ENCODE results near the gene RNF213. TPM values are rescaled to one million over a fixed set of nuclear protein-coding genes. Genes with fewer than 3 reads are reported as not detected.

RNF213 gene
- total RNA-seq, 1 experiment from 2014 or later: 179 TPM

- Histone ChIP-seq H4K20me1 (ENCODE audit: insufficient read depth) (no peaks in the 10 kb centered on the region; the same call in 1 of the 2 replicates), H3K4me1 (replicated peaks; ENCODE audit: insufficient read depth) (no peaks in the 10 kb centered on the region), H3K9me3 (ENCODE audit: insufficient read depth, low read depth) (no peaks in the 10 kb centered on the region), H3K4me2 (no peak overlapping the region), H3K36me3 (ENCODE audit: low read depth) (no peaks in the 10 kb centered on the region), H3K4me3 (no peak overlapping the region), H3K27me3 (ENCODE audit: insufficient read depth, low read depth) (no peaks in the 10 kb centered on the region), H3K79me2 (ENCODE audit: low read depth) (no peaks in the 10 kb centered on the region), H2AFZ (no peak overlapping the region), H3K9me2 (ENCODE audit: insufficient read depth) (no peaks in the 10 kb centered on the region), H3F3A (ENCODE audit: insufficient read depth, low read depth) (no peaks in the 10 kb centered on the region), H3K27ac (no peak overlapping the region)
- ChIA-PET CTCF (no interaction called here), POLR2A (ENCODE audit: unreplicated experiment) (no interaction called here)
- intact Hi-C loops (cut with micrococcal nuclease; ENCODE audit: unreplicated experiment): no loop called here
- DNase-seq: no peak
- TF ChIP-seq CTCF (conservative IDR thresholded peaks at IDR 0.05): no peak
- BruUV-seq (replicated peaks): no TSS peak
These were observed 120.8 kb downstream of the RNF213 start for GRCh38 chr17:80381416-80381923.

- H3K36me3 ChIP-seq (ENCODE audit: low read depth): no peaks in the 10 kb centered on the region
- no peaks in the 10 kb centered on the region for H3K9me3 ChIP-seq (ENCODE audit: insufficient read depth, low read depth)
- intact Hi-C loops (cut with micrococcal nuclease; ENCODE audit: unreplicated experiment): no loop called here
- no peak for DNase-seq
- no peak overlapping the region for H3K4me2 ChIP-seq
- H3K4me3 ChIP-seq: no peak overlapping the region
- no peaks in the 10 kb centered on the region for H3K4me1 ChIP-seq (replicated peaks; ENCODE audit: insufficient read depth)
- H3K9me2 ChIP-seq (ENCODE audit: insufficient read depth): no peaks in the 10 kb centered on the region
- BruUV-seq (replicated peaks): no TSS peak
- H3F3A ChIP-seq (ENCODE audit: insufficient read depth, low read depth): no peaks in the 10 kb centered on the region
- H3K27ac ChIP-seq: no peak overlapping the region
- ChIA-PET CTCF (no interaction called here), POLR2A (ENCODE audit: unreplicated experiment) (no interaction called here)
- no peak overlapping the region for H2AFZ ChIP-seq
- H4K20me1 ChIP-seq (ENCODE audit: insufficient read depth): no peaks in the 10 kb centered on the region; the same call in 1 of the 2 replicates
- H3K79me2 ChIP-seq (ENCODE audit: low read depth): no peaks in the 10 kb centered on the region
- H3K27me3 ChIP-seq (ENCODE audit: insufficient read depth, low read depth): no peaks in the 10 kb centered on the region
- TF ChIP-seq CTCF (conservative IDR thresholded peaks at IDR 0.05): no peak
- TF ChIP-seq EZH2 (IDR thresholded peaks at IDR 0.05; ENCODE audit: low read depth): no peak
These were observed 121.8 kb downstream of the RNF213 start for GRCh38 chr17:80382446-80382845.

GRCh38 chr17:80382956-80383355, 122.3 kb downstream of the RNF213 start:
- POLR2A ChIA-PET (ENCODE audit: unreplicated experiment): no interaction called here
- Histone ChIP-seq H3K4me2 (no peak overlapping the region), H3K4me3 (no peak overlapping the region), H3K36me3 (ENCODE audit: low read depth) (no peaks in the 10 kb centered on the region), H3K27me3 (ENCODE audit: insufficient read depth, low read depth) (no peaks in the 10 kb centered on the region), H3K9me3 (ENCODE audit: insufficient read depth, low read depth) (no peaks in the 10 kb centered on the region), H3K27ac (no peak overlapping the region), H3K79me2 (ENCODE audit: low read depth) (no peaks in the 10 kb centered on the region), H3K9me2 (ENCODE audit: insufficient read depth) (no peaks in the 10 kb centered on the region), H2AFZ (no peak overlapping the region), H3F3A (ENCODE audit: insufficient read depth, low read depth) (no peaks in the 10 kb centered on the region), H4K20me1 (ENCODE audit: insufficient read depth) (no peaks in the 10 kb centered on the region; the same call in 1 of the 2 replicates), H3K4me1 (replicated peaks; ENCODE audit: insufficient read depth) (no peaks in the 10 kb centered on the region)
- CTCF ChIA-PET: no interaction called here
- no TSS peak for BruUV-seq (replicated peaks)
- TF ChIP-seq CTCF (conservative IDR thresholded peaks at IDR 0.05) (no peak), EZH2 (IDR thresholded peaks at IDR 0.05; ENCODE audit: low read depth) (no peak)
- no peak for DNase-seq
- intact Hi-C loops (cut with micrococcal nuclease; ENCODE audit: unreplicated experiment): no loop called here

Measured in PC-9 (cell line).